ENCODE results near the gene AGBL2.

GRCh38 chr11:47711816-47712215 is 3.4 kb downstream of the AGBL2 start:
- TF ChIP-seq GATA3 (IDR thresholded peaks at IDR 0.05; ENCODE audit: low read depth, low read length) (no peak), GATA2 (IDR thresholded peaks at IDR 0.05; ENCODE audit: low read depth, low read length) (no peak)

Measured in SH-SY5Y (cell line).